IMR-90 (cell line): ENCODE results near the gene CSNK2A1. TPM values are rescaled to one million over a fixed set of nuclear protein-coding genes. Genes with fewer than 3 reads are reported as not detected.

Experiments used
- ATAC-seq: fragments of 200-7000 bp; cut with Tn5 transposase; 2 replicates; pipeline ENCODE4 v1.9.1; 2020; ENCODE audit warnings: low read depth, mild to moderate bottlenecking, moderate library complexity
- BruUV-seq: library from RNA; stranded (reverse); fragments of 400-500 nt; replicated peaks from 2 replicates; lab custom pipeline; 2021; lab: Mats Ljungman, UMichigan
- CTCF ChIA-PET: fragments of 300-600 bp; formaldehyde crosslinking; extraction: SDS; loops from one replicate; lab custom pipeline; 2021; ENCODE audit warnings: antibody characterized with exemption; lab: Yijun Ruan, JAX
- POLR2A ChIA-PET: fragments of 300-600 bp; sonication (Branson Sonifier 250); formaldehyde crosslinking; loops from one replicate; lab custom pipeline; 2022; ENCODE audit warnings: antibody characterized with exemption; ENCODE audit not compliant: unreplicated experiment; lab: Charles Lee
- DNase-seq: peaks from one replicate; pipeline ENCODE4 v3.0.0; 2013
- H2AFZ ChIP-seq: replicated peaks from 2 replicates; pipeline ENCODE3; 2013; ENCODE audit warnings: low read length, mild to moderate bottlenecking; ENCODE audit not compliant: poor library complexity
- H2AK5ac ChIP-seq: 2 replicates; pipeline ENCODE4 v1.6.1; 2013; ENCODE audit warnings: low read depth, low read length, inconsistent platforms
- H2AK9ac ChIP-seq: replicated peaks from 2 replicates; pipeline ENCODE3; 2013; ENCODE audit warnings: mild to moderate bottlenecking, low read depth, low read length, moderate library complexity; ENCODE audit not compliant: poor library complexity
- H2BK120ac ChIP-seq: 2 replicates; pipeline ENCODE4 v1.6.1; 2013; ENCODE audit warnings: low read depth, low read length, inconsistent platforms
- H2BK15ac ChIP-seq: 3 replicates; pipeline ENCODE4 v1.6.1; 2013; ENCODE audit warnings: low read depth, low read length, inconsistent platforms
- H2BK20ac ChIP-seq: 2 replicates; pipeline ENCODE4 v1.6.1; 2013; ENCODE audit warnings: low read depth, mild to moderate bottlenecking, inconsistent platforms, low read length, moderate library complexity
- H2BK5ac ChIP-seq: 2 replicates; pipeline ENCODE4 v1.6.1; 2013; ENCODE audit warnings: mild to moderate bottlenecking, low read depth, low read length, inconsistent platforms; ENCODE audit not compliant: poor library complexity, severe bottlenecking
- H3K14ac ChIP-seq: replicated peaks from 2 replicates; pipeline ENCODE4 v1.6.1; 2013; ENCODE audit warnings: low read depth, low read length, inconsistent platforms
- H3K18ac ChIP-seq: 2 replicates; pipeline ENCODE4 v1.6.1; 2013; ENCODE audit warnings: low read depth, low read length, control low read depth
- H3K23ac ChIP-seq: 2 replicates; pipeline ENCODE4 v1.6.1; 2013; ENCODE audit warnings: low read depth, low read length, inconsistent platforms
- H3K27ac ChIP-seq: 2 replicates; pipeline ENCODE4 v1.5.1; 2013; ENCODE audit warnings: mild to moderate bottlenecking, control low read depth, low read length; ENCODE audit not compliant: insufficient read depth
- H3K27me3 ChIP-seq: 2 replicates; pipeline ENCODE4 v1.6.1; 2013; ENCODE audit warnings: low read length; ENCODE audit not compliant: control insufficient read depth, insufficient read depth
- H3K36me3 ChIP-seq: 2 replicates; pipeline ENCODE4 v1.6.1; 2013; ENCODE audit warnings: low read length, mixed read lengths; ENCODE audit not compliant: control insufficient read depth, insufficient read depth
- H3K4ac ChIP-seq: 2 replicates; pipeline ENCODE4 v1.6.1; 2013; ENCODE audit warnings: low read depth, low read length, inconsistent platforms
- H3K4me1 ChIP-seq: 2 replicates; pipeline ENCODE4 v1.6.1; 2013; ENCODE audit warnings: low read length, mixed read lengths; ENCODE audit not compliant: control insufficient read depth, insufficient read depth
- H3K4me2 ChIP-seq: 2 replicates; pipeline ENCODE4 v1.6.1; 2013; ENCODE audit warnings: low read depth, mild to moderate bottlenecking, control low read depth, low read length, moderate library complexity
- H3K4me3 ChIP-seq: 2 replicates; pipeline ENCODE4 v1.5.1; 2013; ENCODE audit warnings: low read depth, mild to moderate bottlenecking, control low read depth, low read length, moderate library complexity; ENCODE audit not compliant: insufficient read depth
- H3K56ac ChIP-seq: 2 replicates; pipeline ENCODE4 v1.6.1; 2013; ENCODE audit warnings: low read length, inconsistent platforms; ENCODE audit not compliant: insufficient read depth; ENCODE audit errors: extremely low read depth
- H3K79me1 ChIP-seq, 2 experiments: 2 replicates each; pipeline ENCODE4 v1.6.1; 2013; ENCODE audit warnings: low read length in 2 of 2, inconsistent platforms in 1 of 2, low read depth in 1 of 2
- H3K9ac ChIP-seq: 2 replicates; pipeline ENCODE4 v1.6.1; 2013; ENCODE audit warnings: low read depth, low read length, control low read depth
- H3K9me1 ChIP-seq: 2 replicates; pipeline ENCODE4 v1.6.1; 2013; ENCODE audit warnings: low read length, inconsistent platforms; ENCODE audit not compliant: insufficient read depth
- H3K9me3 ChIP-seq: 2 replicates; pipeline ENCODE4 v1.6.1; 2013; ENCODE audit warnings: low read length; ENCODE audit not compliant: control insufficient read depth, insufficient read depth
- H4K20me1 ChIP-seq: 2 replicates; pipeline ENCODE4 v1.6.1; 2013; ENCODE audit warnings: low read length, inconsistent platforms; ENCODE audit not compliant: insufficient read depth
- H4K5ac ChIP-seq: 2 replicates; pipeline ENCODE4 v1.6.1; 2013; ENCODE audit warnings: mild to moderate bottlenecking, low read depth, low read length, control low read depth
- H4K8ac ChIP-seq, 2 experiments: 2 replicates each; pipeline ENCODE4 v1.6.1; 2013; ENCODE audit warnings: low read depth in 2 of 2, low read length in 2 of 2, control low read depth in 1 of 2, inconsistent platforms in 1 of 2
- H4K91ac ChIP-seq: 2 replicates; pipeline ENCODE4 v1.6.1; 2013; ENCODE audit warnings: low read depth, low read length, inconsistent platforms; ENCODE audit not compliant: insufficient read depth
- BHLHE40 ChIP-seq: fragments of 150-350 bp; IDR thresholded peaks from 2 replicates; pipeline ENCODE4 v1.6.1; 2016; ENCODE audit warnings: mild to moderate bottlenecking, low read depth, low read length
- CEBPB ChIP-seq: IDR thresholded peaks from 2 replicates; pipeline ENCODE4 v1.6.1; 2012; ENCODE audit warnings: low read depth, low read length, improper control_type of control experiment
- CHD1 ChIP-seq: IDR thresholded peaks from 2 replicates; pipeline ENCODE4 v1.6.1; 2012; ENCODE audit warnings: low read depth, low read length, improper control_type of control experiment
- CTCF ChIP-seq: conservative IDR thresholded peaks from 2 replicates; pipeline ENCODE4 v1.5.1; 2012; ENCODE audit warnings: mild to moderate bottlenecking, low read depth, low read length, improper control_type of control experiment
- ELK1 ChIP-seq: fragments of 150-350 bp; IDR thresholded peaks from 2 replicates; pipeline ENCODE4 v1.6.1; 2016; ENCODE audit warnings: low read depth, mild to moderate bottlenecking, low read length, moderate library complexity, borderline replicate concordance
- MXI1 ChIP-seq: IDR thresholded peaks from 2 replicates; pipeline ENCODE4 v1.6.1; 2012; ENCODE audit warnings: low read depth, mild to moderate bottlenecking, low read length, moderate library complexity, borderline replicate concordance
- NFE2L2 ChIP-seq: fragments of 150-350 bp; IDR thresholded peaks from 2 replicates; pipeline ENCODE4 v1.6.1; 2016; ENCODE audit warnings: low read depth, mild to moderate bottlenecking, low read length
- POLR2A ChIP-seq: IDR thresholded peaks from 2 replicates; pipeline ENCODE4 v1.6.1; 2012; ENCODE audit warnings: mild to moderate bottlenecking, low read depth, low read length
- RAD21 ChIP-seq: IDR thresholded peaks from 2 replicates; pipeline ENCODE4 v1.6.1; 2012; ENCODE audit warnings: low read length, improper control_type of control experiment
- RFX5 ChIP-seq: IDR thresholded peaks from 2 replicates; pipeline ENCODE4 v1.8.0; 2012; ENCODE audit warnings: low read depth, mild to moderate bottlenecking, low read length, moderate library complexity
- SMC3 ChIP-seq: fragments of 150-350 bp; IDR thresholded peaks from 2 replicates; pipeline ENCODE4 v1.6.1; 2016; ENCODE audit warnings: low read depth, mild to moderate bottlenecking, antibody characterized with exemption, low read length, moderate library complexity
- USF2 ChIP-seq: fragments of 150-350 bp; IDR thresholded peaks from 2 replicates; pipeline ENCODE4 v1.6.1; 2017; ENCODE audit warnings: mild to moderate bottlenecking, antibody characterized with exemption, low read length, low read depth
- WGBS, 2 experiments: methylation state at CpG; one replicate each; pipeline versions ENCODE4 v1.1.5 to v1.1.7; 2013; ENCODE audit warnings: missing lambda C conversion rate in 2 of 2; ENCODE audit not compliant: insufficient read length in 1 of 2; ENCODE audit errors: extremely low coverage in 2 of 2; 5-methylcytosine and 5-hydroxymethylcytosine counted together
- dilution Hi-C: fragments of 300-500 bp; cut with HindIII; formaldehyde crosslinking; loops from one replicate; pipeline ENCODE4 v1.14.3; 2018; ENCODE audit warnings: low sequenced_read_pairs; ENCODE audit not compliant: unreplicated experiment
- in situ Hi-C: fragments of 300-500 bp; cut with MboI; formaldehyde crosslinking; loops from 3 replicates; pipeline ENCODE4 v1.14.3; 2019; ENCODE audit warnings: low sequenced_read_pairs, inconsistent platforms, mixed read lengths
- intact Hi-C: fragments of 100-400 bp; cut with micrococcal nuclease; formaldehyde crosslinking; loops from 2 replicates; pipeline ENCODE4 v1.10.0; 2022
- polyA plus RNA-seq, 3 experiments: library from polyadenylated mRNA; depleted of rRNA; stranded (reverse); fragments of >200 nt; gene quantifications; 2 replicates each; pipeline ENCODE4 v1.2.3, GENCODE V29; 2012; ENCODE audit warnings: low replicate concordance in 1 of 3
- total RNA-seq: library from RNA; depleted of rRNA; stranded (reverse); fragments of >200 nt; gene quantifications from 2 replicates; pipeline ENCODE4 v1.2.3, GENCODE V29; 2012

Gene CSNK2A1
- total and polyA plus RNA-seq, 2 of the 4 experiments (the other 2 are of a cell fraction): 86.3 to 151 TPM

DNA sequence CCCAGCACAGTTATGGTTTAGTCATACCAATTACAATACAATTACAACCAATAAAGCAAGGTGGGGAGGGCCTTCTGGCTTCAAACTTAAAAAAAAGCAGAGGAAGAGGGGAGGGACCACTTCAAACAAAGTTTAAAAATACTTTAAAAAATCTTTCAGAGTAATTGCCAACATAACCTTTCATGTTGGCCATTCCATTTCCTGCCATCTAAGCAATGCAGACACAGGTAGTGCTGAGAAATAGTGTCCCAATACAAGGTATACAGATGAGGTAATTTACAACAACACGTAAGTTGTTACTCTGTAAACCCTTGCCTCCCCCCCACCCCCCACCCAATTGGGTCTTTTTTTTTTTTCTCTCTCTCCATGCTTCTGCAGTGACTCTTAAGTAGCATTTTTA is 62.4 kb downstream of the CSNK2A1 start:
- dilution Hi-C loops (no loop called here), in situ Hi-C loops (no loop called here), intact Hi-C loops (no loop called here)
- H3K23ac ChIP-seq: no peak overlapping the region
- no peak overlapping the region for H3K4ac ChIP-seq
- ATAC-seq (no peak), DNase-seq (no peak)
- BruUV-seq: no TSS peak
- no peaks in the 10 kb centered on the region for H3K27me3 ChIP-seq
- no peak for TF ChIP-seq POLR2A
- no peak for TF ChIP-seq RAD21
- no peak for TF ChIP-seq CTCF
- no peak for TF ChIP-seq CEBPB
- TF ChIP-seq MXI1: no peak
- no peak for TF ChIP-seq SMC3
- TF ChIP-seq BHLHE40: no peak
- no peak for TF ChIP-seq RFX5
- TF ChIP-seq ELK1: no peak
- no peak for TF ChIP-seq NFE2L2
- TF ChIP-seq CHD1: no peak
- no peak for TF ChIP-seq USF2
- H3K18ac ChIP-seq: no peak overlapping the region
- peaks cover 7% of the 10 kb centered on the region for H3K4me1 ChIP-seq
- H3K56ac ChIP-seq: no peak overlapping the region
- peaks cover 9% of the 10 kb centered on the region for H4K20me1 ChIP-seq
- no peak overlapping the region for H3K4me2 ChIP-seq
- 0 out of 2 replicates have a peak, but pooled peaks cover 2% of the 10 kb centered on the region for H3K9me1 ChIP-seq
- no peak overlapping the region for H3K27ac ChIP-seq
- peaks cover 6 to 19% of the 10 kb centered on the region in 2 experiments for H3K79me1 ChIP-seq
- no peak overlapping the region for H2AFZ ChIP-seq
- no peak overlapping the region for H2BK15ac ChIP-seq
- ChIA-PET POLR2A (no interaction called here), CTCF (no interaction called here)
- H4K5ac ChIP-seq: no peak overlapping the region
- H2AK5ac ChIP-seq: no peak overlapping the region
- no peak overlapping the region for H3K14ac ChIP-seq
- no peak overlapping the region for H2BK20ac ChIP-seq
- H3K36me3 ChIP-seq: peaks cover 33% of the 10 kb centered on the region
- H2AK9ac ChIP-seq: no peak overlapping the region
- H3K9ac ChIP-seq: no peak overlapping the region
- no peaks in the 10 kb centered on the region for H3K9me3 ChIP-seq
- no peak overlapping the region for H4K91ac ChIP-seq
- H2BK120ac ChIP-seq: no peak overlapping the region
- no peak overlapping the region for H3K4me3 ChIP-seq
- no CpG with 5 or more reads among the region's 1 CpG for WGBS, 2 experiments
- no peak overlapping the region for H2BK5ac ChIP-seq
- no peak overlapping the region for H4K8ac ChIP-seq
